H1 (cell line): ENCODE data around the gene SEC24A. TPM values are rescaled to one million over a fixed set of nuclear protein-coding genes. Genes with fewer than 3 reads are reported as not detected.

ENCODE experiments used
- HDAC2 ChIP-seq, 2 experiments: fragments of 300-600 bp in 1 of 2; sonication (generic) in 1 of 2; IDR thresholded peaks; 2 replicates each; pipeline ENCODE4 v1.6.1; 2011 to 2012; ENCODE audit warnings: low read depth in 2 of 2, low read length in 2 of 2, mild to moderate bottlenecking in 2 of 2, moderate library complexity in 2 of 2, borderline replicate concordance in 1 of 2, inconsistent platforms in 1 of 2
- polyA plus RNA-seq, 7 experiments: library from polyadenylated mRNA; depleted of rRNA in 3 of 7; stranded (reverse) in 5 of 7; unstranded in 2 of 7; fragments of >200 nt in 5 of 7; fragments of 200-250 nt in 2 of 7; gene quantifications; 1 replicate in 5 of 7; 2 replicates in 1 of 7; 4 replicates in 1 of 7; pipeline versions ENCODE4 v1.2.1 to v1.2.3, GENCODE V29; 2011 to 2013; ENCODE audit warnings: missing spikeins in 2 of 7, mixed read lengths in 2 of 7
- total RNA-seq: library from RNA; stranded (reverse); fragmentation: NEBNext Ultra II Directional; extraction: Animal tissue kit (Norgen Biotek cat#: 25700); gene quantifications from 2 replicates; pipeline ENCODE4 v1.2.1, GENCODE V29; 2021

SEC24A gene
- total and polyA plus RNA-seq, 2 of the 8 experiments (the other 6 are each of a cell fraction or from before 2014, with no cell fraction given): 18.8 to 33.7 TPM

- no peak for TF ChIP-seq HDAC2 (IDR thresholded peaks at IDR 0.05; ENCODE audit: borderline replicate concordance in 1 of 2, low read depth in 2 of 2, low read length in 2 of 2)
- TF ChIP-seq, all 59 proteins: peak for 0
These were observed 10.9 kb downstream of the SEC24A start (continued) for GRCh38 chr5:134659456-134659855.
